ENCODE results near the gene TTC23.

The TTC23 gene

GRCh38 chr15:99099661-99100060, 149.7 kb downstream of the TTC23 start:
- DNase-seq, result no peak

DNA sequence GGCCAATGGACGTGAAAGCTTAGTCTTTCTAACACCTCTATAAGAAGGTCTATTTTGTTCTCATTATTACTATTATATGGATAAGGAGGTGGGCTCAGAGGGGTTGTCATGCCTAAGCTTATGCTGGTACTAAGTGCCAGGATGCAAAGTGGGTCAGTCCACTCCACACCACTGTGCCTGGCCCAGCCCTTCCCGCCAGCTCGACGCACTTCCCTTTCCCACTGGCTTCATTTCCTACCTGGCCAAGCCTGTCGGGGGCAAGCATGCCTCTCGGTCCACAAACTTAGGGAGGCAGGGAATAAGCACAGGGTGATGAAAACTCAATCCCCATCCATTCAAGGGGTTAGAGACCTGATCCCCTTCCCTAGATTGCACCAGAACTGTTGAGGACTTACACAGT, 150.4 kb downstream of the TTC23 start:
- DNase-seq, result no peak

DNA sequence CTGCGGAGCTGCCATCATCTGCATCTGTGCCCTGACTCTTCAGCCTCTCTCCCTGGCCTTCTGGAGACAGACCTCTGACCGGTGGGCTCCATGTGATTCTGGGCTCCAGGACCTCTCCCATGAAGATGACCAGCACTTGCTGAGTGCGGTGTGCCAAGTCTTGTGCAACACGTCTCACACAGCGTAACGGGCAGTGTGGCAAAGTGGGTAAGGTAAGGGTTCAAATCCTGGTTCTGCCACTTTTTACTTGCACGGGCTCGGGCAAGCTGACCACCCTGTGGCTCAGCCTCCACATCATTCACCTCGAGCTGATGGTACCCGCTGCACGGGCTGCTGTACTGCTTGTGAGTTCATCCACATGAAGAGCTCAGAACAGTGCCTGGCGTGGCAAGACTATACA, 151.0 kb downstream of the TTC23 start:
- no peak for DNase-seq

DNA sequence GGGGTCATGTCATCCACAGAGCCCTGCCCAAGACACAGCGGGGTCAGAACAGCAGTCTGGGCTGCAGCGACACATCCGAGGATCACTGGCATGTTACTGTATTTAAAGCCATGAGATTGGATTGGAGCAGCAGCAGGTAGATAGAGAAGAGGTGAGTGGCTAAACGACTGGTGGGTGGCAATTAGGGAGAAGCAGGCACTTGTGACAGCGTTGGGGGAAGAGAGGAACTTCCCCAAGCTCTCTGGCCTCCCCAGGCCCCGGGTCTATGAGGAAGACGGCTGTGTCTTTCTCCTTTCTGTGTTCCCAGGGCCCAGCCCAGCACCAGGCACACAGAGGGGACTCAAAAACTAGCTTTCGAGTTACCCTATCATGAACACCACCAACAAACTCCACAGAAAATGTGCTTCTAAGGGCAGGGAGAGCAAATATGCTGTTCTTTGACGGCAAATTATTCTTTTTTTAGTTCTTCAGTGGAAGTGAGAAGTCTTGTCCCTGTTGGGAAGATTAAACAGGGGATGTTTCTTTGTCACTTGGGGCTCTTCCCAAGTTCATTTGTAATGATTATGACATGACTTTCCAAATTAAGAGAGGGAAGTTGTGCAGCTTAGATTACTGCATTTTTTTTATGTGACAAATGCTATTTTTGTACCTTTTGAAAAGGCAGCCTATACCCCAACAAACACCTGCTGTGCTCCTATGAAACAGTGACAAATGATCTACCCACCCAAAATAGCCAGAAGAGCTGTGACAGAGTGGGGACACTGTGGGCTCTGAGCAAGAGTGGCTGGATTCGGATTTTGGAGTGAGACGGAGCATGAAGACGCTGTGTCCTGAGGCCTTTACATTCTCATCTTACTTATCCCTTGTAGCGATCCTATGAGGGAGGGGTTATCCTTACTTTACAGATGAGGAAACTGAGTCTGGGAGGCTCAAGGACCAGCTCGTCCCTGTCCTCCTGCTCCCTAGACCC, 151.7 kb downstream of the TTC23 start:
- DNase-seq, result no peak

GRCh38 chr15:99096894-99097426, 152.4 kb downstream of the TTC23 start:
- DNase-seq, result no peak

GRCh38 chr15:99096173-99096893, 153.0 kb downstream of the TTC23 start:
- no peak for DNase-seq

GRCh38 chr15:99095626-99096025, 153.8 kb downstream of the TTC23 start:
- DNase-seq, result no peak

GRCh38 chr15:99092554-99093172, 156.7 kb downstream of the TTC23 start:
- no peak for DNase-seq

- no peak for DNase-seq
Observed at GRCh38 chr15:99090938-99091337, 158.4 kb downstream of the TTC23 start.

GRCh38 chr15:99090011-99090699, 159.2 kb downstream of the TTC23 start:
- no peak for DNase-seq

GRCh38 chr15:99087405-99087943, 161.9 kb downstream of the TTC23 start:
- no peak for DNase-seq

DNA sequence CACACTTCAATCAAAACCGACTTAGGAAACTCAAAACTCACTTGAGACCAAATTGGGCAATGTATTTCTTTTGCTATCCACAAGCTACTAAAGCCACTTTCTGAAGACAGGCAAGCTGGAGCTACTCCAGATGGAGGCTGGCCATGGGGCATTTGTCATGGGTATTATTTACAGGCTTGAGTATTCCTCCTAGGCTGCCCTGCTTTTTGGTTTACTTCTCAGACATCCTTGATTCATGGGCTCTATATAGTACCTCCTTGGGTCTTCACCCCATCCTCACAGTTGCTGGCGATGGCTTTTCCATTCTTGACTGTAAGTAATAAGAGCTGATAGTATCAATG, 163.1 kb downstream of the TTC23 start:
- no peak for DNase-seq

All from fibroblast of upper back skin (primary cell).